C4-2B (cell line): ENCODE data around the gene FOXC1.

ENCODE experiments used
- ZFX ChIP-seq: fragments of 450-650 bp; IDR thresholded peaks from 2 replicates; pipeline ENCODE4 v1.6.1; 2017
- TF ChIP-seq, protein P1 (sequence below): fragments of 450-650 bp; conservative IDR thresholded peaks from 2 replicates; pipeline ENCODE4 v1.5.1; 2017; ENCODE audit warnings: mild to moderate bottlenecking

DNA sequence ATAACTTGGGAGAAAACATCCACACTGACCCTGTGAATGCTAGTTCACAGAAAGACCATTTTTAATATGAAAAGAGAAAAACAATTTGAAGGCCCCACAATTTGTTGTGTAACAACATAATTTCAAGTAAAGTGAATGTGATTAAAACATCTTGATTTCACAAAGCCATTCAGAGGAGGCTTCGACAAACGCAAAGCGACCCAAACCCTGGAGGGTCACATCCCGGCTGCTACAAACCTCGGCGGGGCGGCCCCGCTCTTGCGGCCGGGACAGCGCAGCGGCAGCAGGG is 14.0 kb downstream of the FOXC1 start:
- TF ChIP-seq, protein P1, sequence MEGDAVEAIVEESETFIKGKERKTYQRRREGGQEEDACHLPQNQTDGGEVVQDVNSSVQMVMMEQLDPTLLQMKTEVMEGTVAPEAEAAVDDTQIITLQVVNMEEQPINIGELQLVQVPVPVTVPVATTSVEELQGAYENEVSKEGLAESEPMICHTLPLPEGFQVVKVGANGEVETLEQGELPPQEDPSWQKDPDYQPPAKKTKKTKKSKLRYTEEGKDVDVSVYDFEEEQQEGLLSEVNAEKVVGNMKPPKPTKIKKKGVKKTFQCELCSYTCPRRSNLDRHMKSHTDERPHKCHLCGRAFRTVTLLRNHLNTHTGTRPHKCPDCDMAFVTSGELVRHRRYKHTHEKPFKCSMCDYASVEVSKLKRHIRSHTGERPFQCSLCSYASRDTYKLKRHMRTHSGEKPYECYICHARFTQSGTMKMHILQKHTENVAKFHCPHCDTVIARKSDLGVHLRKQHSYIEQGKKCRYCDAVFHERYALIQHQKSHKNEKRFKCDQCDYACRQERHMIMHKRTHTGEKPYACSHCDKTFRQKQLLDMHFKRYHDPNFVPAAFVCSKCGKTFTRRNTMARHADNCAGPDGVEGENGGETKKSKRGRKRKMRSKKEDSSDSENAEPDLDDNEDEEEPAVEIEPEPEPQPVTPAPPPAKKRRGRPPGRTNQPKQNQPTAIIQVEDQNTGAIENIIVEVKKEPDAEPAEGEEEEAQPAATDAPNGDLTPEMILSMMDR = no peak
- TF ChIP-seq ZFX = no peak
